Measurements from ENCODE around the gene ATMIN. TPM values are rescaled to one million over a fixed set of nuclear protein-coding genes. Genes with fewer than 3 reads are reported as not detected.

ATMIN gene
- total RNA-seq, 1 experiment from 2014 or later: 66.6 TPM

DNA sequence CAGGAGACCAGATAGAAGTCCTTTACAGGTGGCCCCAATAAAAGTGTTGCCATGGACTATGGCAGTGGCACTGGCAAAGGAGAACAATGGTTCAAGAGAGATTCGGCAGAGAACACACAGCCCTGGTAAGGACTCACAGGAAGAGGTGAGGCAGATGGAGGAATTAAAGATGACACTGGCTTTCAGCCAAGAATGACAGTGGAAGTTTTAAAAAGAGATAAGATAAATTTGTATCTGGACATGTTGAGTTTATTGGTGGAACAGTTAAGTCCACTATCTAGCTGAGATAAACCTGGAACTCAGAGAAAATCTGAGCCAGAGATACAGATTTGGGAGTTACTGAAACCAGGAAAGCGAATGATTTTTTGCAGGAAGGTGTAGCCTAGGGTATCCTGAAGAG is 49.1 kb upstream of the ATMIN start:
- Histone ChIP-seq H3K23me2 (ENCODE audit: insufficient read length, low read depth, low read length, poor library complexity, severe bottlenecking) (no peaks in the 10 kb centered on the region), H2AK5ac (ENCODE audit: insufficient read length, low read length) (no peak overlapping the region), H2BK20ac (ENCODE audit: low read depth, low read length, poor library complexity, severe bottlenecking) (no peak overlapping the region), H3K4ac (ENCODE audit: low read depth, low read length) (no peak overlapping the region), H4K20me1 (ENCODE audit: control insufficient read depth, insufficient read depth, insufficient read length) (no peaks in the 10 kb centered on the region), H2BK5ac (ENCODE audit: insufficient read length, low read length) (no peak overlapping the region), H3K27me3 (ENCODE audit: insufficient read depth, low read length) (no peaks in the 10 kb centered on the region), H2BK15ac (ENCODE audit: low read depth, low read length) (no peak overlapping the region), H3K9ac (ENCODE audit: extremely low read depth, insufficient read length, low read length) (no peak overlapping the region), H3K18ac (ENCODE audit: insufficient read length, low read depth, low read length) (no peak overlapping the region), H3T11ph (ENCODE audit: low read length) (no peak overlapping the region), H4K91ac (ENCODE audit: insufficient read length, low read depth, low read length) (no peak overlapping the region), H3K4me2 (ENCODE audit: insufficient read depth, insufficient read length, low read length) (no peak overlapping the region), H2BK120ac (ENCODE audit: low read depth, low read length, poor library complexity, severe bottlenecking) (no peak overlapping the region), H2BK12ac (ENCODE audit: insufficient read length, low read depth, low read length) (no peak overlapping the region), H2AFZ (ENCODE audit: low read length) (no peak overlapping the region), H3K79me2 (ENCODE audit: insufficient read depth, low read length) (no peaks in the 10 kb centered on the region), H3K27ac (ENCODE audit: insufficient read length, low read depth, low read length) (no peak overlapping the region), H3K14ac (ENCODE audit: insufficient read depth, low read length) (no peak overlapping the region), H3K23ac (ENCODE audit: insufficient read length, low read depth, low read length) (no peak overlapping the region), H3K9me3 (ENCODE audit: control insufficient read depth, low read depth, low read length) (no peaks in the 10 kb centered on the region), H3K4me1 (ENCODE audit: insufficient read depth, low read length) (peaks cover 6% of the 10 kb centered on the region; the same call in 1 of the 2 replicates), H3K56ac (ENCODE audit: insufficient read length, low read depth, low read length) (no peak overlapping the region), H4K5ac (ENCODE audit: insufficient read length, low read depth, low read length) (no peak overlapping the region), H4K8ac (replicated peaks; ENCODE audit: insufficient read length, low read depth, low read length) (no peak overlapping the region), H3K79me1 (ENCODE audit: insufficient read depth, low read depth, low read length, poor library complexity, severe bottlenecking) (no peaks in the 10 kb centered on the region)
- H3K27ac Mint-ChIP-seq: no peak overlapping the region; a peak in 1 of 7 replicates
- H3K36me3 Mint-ChIP-seq (ENCODE audit: insufficient read depth in 1 of 3, low read depth in 3 of 3): peaks cover 0 to 8% (median 0%) of the 10 kb centered on the region in 3 experiments; a peak in 4 of 7 replicates
- no peak for TF ChIP-seq CTCF (conservative IDR thresholded peaks at IDR 0.05)
- H3K9me3 Mint-ChIP-seq: no peaks in the 10 kb centered on the region
- DNase-seq: no peak
- peaks cover 27 to 32% of the 10 kb centered on the region in 2 experiments for H3K4me1 Mint-ChIP-seq
- WGBS (ENCODE audit: extremely low coverage, insufficient read length, low lambda C conversion rate): no CpG with 5 or more reads among the region's 2 CpGs
- no peak overlapping the region for H3K4me3 Mint-ChIP-seq
- peaks cover 4% of the 10 kb centered on the region for H3K27me3 Mint-ChIP-seq (ENCODE audit: low read depth)

All from H9 (cell line).